ENCODE measurements around the gene NXPE4.

DNA sequence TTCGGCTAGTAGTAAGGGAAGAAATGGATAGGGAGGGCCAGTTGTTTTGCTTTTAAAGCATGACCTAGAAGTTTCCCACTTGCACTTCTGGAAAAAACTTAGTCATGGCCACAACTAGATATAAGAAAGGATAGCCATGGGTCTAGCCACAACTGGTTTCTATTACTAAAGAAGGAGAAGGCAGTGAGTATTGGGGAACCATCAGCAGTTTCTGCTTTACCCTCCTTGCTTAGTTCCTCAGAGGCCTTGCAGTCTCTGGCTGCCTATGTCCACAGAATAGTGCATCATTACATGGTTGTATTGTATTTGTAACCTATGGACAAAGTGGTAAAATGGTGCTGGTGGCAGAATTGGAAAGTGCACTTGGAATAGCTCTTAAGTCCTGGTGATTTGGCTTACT lies 71.5 kb downstream of the NXPE4 start:
- TF ChIP-seq CTCF (IDR thresholded peaks at IDR 0.05; ENCODE audit: insufficient read depth, low read length), result no peak
- TF ChIP-seq SPI1 (IDR thresholded peaks at IDR 0.05; ENCODE audit: borderline replicate concordance, low read depth), result no peak
- TF ChIP-seq GABPA (IDR thresholded peaks at IDR 0.05; ENCODE audit: low read depth), result no peak
- no peak for TF ChIP-seq POLR2AphosphoS5 (IDR thresholded peaks at IDR 0.05; ENCODE audit: low read depth)
- TF ChIP-seq, protein P1, sequence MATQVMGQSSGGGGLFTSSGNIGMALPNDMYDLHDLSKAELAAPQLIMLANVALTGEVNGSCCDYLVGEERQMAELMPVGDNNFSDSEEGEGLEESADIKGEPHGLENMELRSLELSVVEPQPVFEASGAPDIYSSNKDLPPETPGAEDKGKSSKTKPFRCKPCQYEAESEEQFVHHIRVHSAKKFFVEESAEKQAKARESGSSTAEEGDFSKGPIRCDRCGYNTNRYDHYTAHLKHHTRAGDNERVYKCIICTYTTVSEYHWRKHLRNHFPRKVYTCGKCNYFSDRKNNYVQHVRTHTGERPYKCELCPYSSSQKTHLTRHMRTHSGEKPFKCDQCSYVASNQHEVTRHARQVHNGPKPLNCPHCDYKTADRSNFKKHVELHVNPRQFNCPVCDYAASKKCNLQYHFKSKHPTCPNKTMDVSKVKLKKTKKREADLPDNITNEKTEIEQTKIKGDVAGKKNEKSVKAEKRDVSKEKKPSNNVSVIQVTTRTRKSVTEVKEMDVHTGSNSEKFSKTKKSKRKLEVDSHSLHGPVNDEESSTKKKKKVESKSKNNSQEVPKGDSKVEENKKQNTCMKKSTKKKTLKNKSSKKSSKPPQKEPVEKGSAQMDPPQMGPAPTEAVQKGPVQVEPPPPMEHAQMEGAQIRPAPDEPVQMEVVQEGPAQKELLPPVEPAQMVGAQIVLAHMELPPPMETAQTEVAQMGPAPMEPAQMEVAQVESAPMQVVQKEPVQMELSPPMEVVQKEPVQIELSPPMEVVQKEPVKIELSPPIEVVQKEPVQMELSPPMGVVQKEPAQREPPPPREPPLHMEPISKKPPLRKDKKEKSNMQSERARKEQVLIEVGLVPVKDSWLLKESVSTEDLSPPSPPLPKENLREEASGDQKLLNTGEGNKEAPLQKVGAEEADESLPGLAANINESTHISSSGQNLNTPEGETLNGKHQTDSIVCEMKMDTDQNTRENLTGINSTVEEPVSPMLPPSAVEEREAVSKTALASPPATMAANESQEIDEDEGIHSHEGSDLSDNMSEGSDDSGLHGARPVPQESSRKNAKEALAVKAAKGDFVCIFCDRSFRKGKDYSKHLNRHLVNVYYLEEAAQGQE (IDR thresholded peaks at IDR 0.05; ENCODE audit: insufficient replicate concordance, low read depth), result no peak

Data from HL-60 (cell line).